K562 (cell line): ENCODE measurements around the gene COG7. TPM values are rescaled to one million over a fixed set of nuclear protein-coding genes. Genes with fewer than 3 reads are reported as not detected.
"Not testable (repeated sequence)": the region's sequence is repeated elsewhere in the genome, so short reads cannot be mapped to it uniquely, and the experiment has no call there.

Experiments
- ATAC-seq: fragments of 200-7000 bp; cut with Tn5 transposase; 3 replicates; pipeline ENCODE4 v1.9.1; 2020; ENCODE audit warnings: moderate library complexity
- BruUV-seq: library from RNA; stranded (reverse); fragments of 400-500 nt; replicated peaks from 2 replicates; lab custom pipeline; 2021; lab: Mats Ljungman, UMichigan
- CTCF ChIA-PET: fragments of 300-600 bp; formaldehyde crosslinking; extraction: SDS; loops from one replicate; lab custom pipeline; 2021; ENCODE audit warnings: low intra/inter-chr PET ratio; lab: Yijun Ruan, JAX
- POLR2A ChIA-PET: fragments of 300-600, 350-650 bp; sonication (Branson Sonifier 250); formaldehyde crosslinking; extraction: SDS; loops from one replicate; lab custom pipeline; 2021; ENCODE audit warnings: antibody characterized with exemption, inconsistent platforms; lab: Yijun Ruan, JAX
- DNase-seq, 4 experiments: peaks; one replicate each; pipeline versions ENCODE4 v3.0.0 to v3.0.0-alpha.2; 2011 to 2018; ENCODE audit warnings: low spot score in 3 of 4, mixed read lengths in 3 of 4; ENCODE audit errors: extremely low read depth in 1 of 4
- FAIRE-seq: peaks from 2 replicates; lab custom pipeline; 2011; peaks lifted over from hg19 to GRCh38; lab: Jason Lieb, UNC
- H2AFZ ChIP-seq: 2 replicates; pipeline ENCODE4 v1.6.0; 2011; ENCODE audit warnings: low read depth, low read length, control low read depth, inconsistent platforms
- H3K27ac ChIP-seq: fragments of 200-600 bp; 3 replicates; pipeline ENCODE4 v1.8.0; 2011; ENCODE audit warnings: low read depth, mild to moderate bottlenecking, control low read depth, inconsistent platforms, low read length, moderate library complexity, mixed read lengths; ENCODE audit errors: extremely low read depth
- H3K27me3 ChIP-seq, 2 experiments: fragments of 300-600 bp in 1 of 2; 2 replicates in 1 of 2; 3 replicates in 1 of 2; pipeline versions ENCODE4 v1.6.0 to v1.8.0; 2011; ENCODE audit warnings: inconsistent platforms in 2 of 2, low read length in 2 of 2, mild to moderate bottlenecking in 1 of 2, mixed read lengths in 1 of 2, moderate library complexity in 1 of 2; ENCODE audit not compliant: control insufficient read depth in 2 of 2, insufficient read depth in 2 of 2
- H3K36me3 ChIP-seq: fragments of 300-600 bp; 3 replicates; pipeline ENCODE4 v1.8.0; 2011; ENCODE audit warnings: mild to moderate bottlenecking, low read length, inconsistent platforms; ENCODE audit not compliant: control insufficient read depth, insufficient read depth
- H3K4me1 ChIP-seq, 2 experiments: fragments of 200-600 bp in 1 of 2; replicated peaks in 1 of 2; 2 replicates in 1 of 2; 3 replicates in 1 of 2; pipeline versions ENCODE4 v1.5.1 to v1.8.0; 2011; ENCODE audit warnings: inconsistent platforms in 2 of 2, low read length in 2 of 2, mild to moderate bottlenecking in 1 of 2, mixed read lengths in 1 of 2, moderate library complexity in 1 of 2; ENCODE audit not compliant: control insufficient read depth in 2 of 2, insufficient read depth in 2 of 2
- H3K4me2 ChIP-seq: 2 replicates; pipeline ENCODE4 v1.6.1; 2011; ENCODE audit warnings: low read length, control low read depth, inconsistent platforms, mixed read lengths; ENCODE audit not compliant: insufficient read depth
- H3K4me3 ChIP-seq: fragments of 200-600 bp; sonication (generic), shearing (Covaris generic); 2 replicates; pipeline ENCODE4 v1.5.1; 2016; ENCODE audit warnings: control low read depth, inconsistent platforms
- H3K79me2 ChIP-seq: fragments of 200-600 bp; 3 replicates; pipeline ENCODE4 v1.8.0; 2011; ENCODE audit warnings: low read length, inconsistent platforms; ENCODE audit not compliant: control insufficient read depth, insufficient read depth
- H3K9ac ChIP-seq, 2 experiments: 2 replicates each; pipeline versions ENCODE4 v1.6.0 to v1.6.1; 2011; ENCODE audit warnings: low read depth in 2 of 2, low read length in 2 of 2, control low read depth in 1 of 2, inconsistent platforms in 1 of 2, mild to moderate bottlenecking in 1 of 2, mixed read lengths in 1 of 2; ENCODE audit not compliant: insufficient read depth in 1 of 2
- H3K9me1 ChIP-seq: one replicate; pipeline ENCODE4 v1.6.0; 2011; ENCODE audit warnings: inconsistent platforms, mild to moderate bottlenecking, low read length, moderate library complexity; ENCODE audit not compliant: control insufficient read depth, insufficient read depth
- H3K9me3 ChIP-seq: replicated peaks from 2 replicates; pipeline ENCODE4 v1.5.1; 2011; ENCODE audit warnings: low read depth, low read length, inconsistent platforms; ENCODE audit not compliant: control insufficient read depth, insufficient read depth
- H4K20me1 ChIP-seq: replicated peaks from 2 replicates; pipeline ENCODE4 v1.6.1; 2011; ENCODE audit warnings: low read length, inconsistent platforms, mixed read lengths; ENCODE audit not compliant: control insufficient read depth, insufficient read depth
- CBFA2T3 ChIP-seq: fragments of 450-650 bp; IDR thresholded peaks from 2 replicates; pipeline ENCODE4 v1.6.1; 2017
- WGBS: fragments of 100-300 bp; shearing (Covaris generic); methylation state at CpG from one replicate; pipeline ENCODE4 v1.1.6; 2016; ENCODE audit warnings: low coverage, mixed read lengths; ENCODE audit not compliant: insufficient coverage; ENCODE audit errors: missing lambda C conversion rate; 5-methylcytosine and 5-hydroxymethylcytosine counted together
- in situ Hi-C: fragments of 300-500 bp; cut with MboI; formaldehyde crosslinking; loops from 4 replicates; pipeline ENCODE4 v1.15.0; 2018; ENCODE audit warnings: inconsistent platforms, mixed read lengths
- intact Hi-C: fragments of 100-400 bp; cut with micrococcal nuclease; formaldehyde crosslinking; loops from 2 replicates; pipeline ENCODE4 v1.14.2; 2022
- polyA plus RNA-seq, 8 experiments: library from polyadenylated mRNA; depleted of rRNA in 4 of 8; stranded (reverse) in 5 of 8; unstranded in 3 of 8; fragments of >200 nt; fragmentation: Nextera tagmentation in 2 of 8; fragmentation: Illumina TruSeq in 1 of 8; extraction: Ambion mirVana in 2 of 8; extraction: Trizol in 1 of 8; gene quantifications; 2 replicates each; pipeline versions ENCODE4 v1.2.1 to v1.2.3, GENCODE V29; 2011 to 2014; ENCODE audit warnings: inconsistent platforms in 1 of 8, missing spikeins in 1 of 8
- total RNA-seq, 7 experiments: library from RNA; depleted of rRNA in 6 of 7; stranded (reverse); fragments of >200 nt in 6 of 7; fragmentation: Illumina TruSeq in 2 of 7; extraction: Trizol in 2 of 7; gene quantifications; 2 replicates each; pipeline versions ENCODE4 v1.2.1 to v1.2.3, GENCODE V29; 2011 to 2021; ENCODE audit warnings: low replicate concordance in 1 of 7
- TF ChIP-seq, protein P1 (sequence below): fragments of 450-650 bp; IDR thresholded peaks from 2 replicates; pipeline ENCODE4 v1.6.1; 2016; ENCODE audit warnings: antibody characterized with exemption
- TF ChIP-seq, protein P2 (sequence below): sonication (generic); formaldehyde crosslinking; IDR thresholded peaks from 2 replicates; pipeline ENCODE4 v1.9.0; 2022; ENCODE audit warnings: mild to moderate bottlenecking, missing genetic modification reagents
- TF ChIP-seq, protein P3 (sequence below): IDR thresholded peaks from 2 replicates; pipeline ENCODE4 v1.6.1; 2016; ENCODE audit warnings: missing genetic modification characterization, missing compliant biosample characterization

Gene COG7
- total and polyA plus RNA-seq, 9 of the 15 experiments (the other 6 are each of a cell fraction or from before 2014, with no cell fraction given): 3.8 to 17.6 (median 13.4) TPM

DNA sequence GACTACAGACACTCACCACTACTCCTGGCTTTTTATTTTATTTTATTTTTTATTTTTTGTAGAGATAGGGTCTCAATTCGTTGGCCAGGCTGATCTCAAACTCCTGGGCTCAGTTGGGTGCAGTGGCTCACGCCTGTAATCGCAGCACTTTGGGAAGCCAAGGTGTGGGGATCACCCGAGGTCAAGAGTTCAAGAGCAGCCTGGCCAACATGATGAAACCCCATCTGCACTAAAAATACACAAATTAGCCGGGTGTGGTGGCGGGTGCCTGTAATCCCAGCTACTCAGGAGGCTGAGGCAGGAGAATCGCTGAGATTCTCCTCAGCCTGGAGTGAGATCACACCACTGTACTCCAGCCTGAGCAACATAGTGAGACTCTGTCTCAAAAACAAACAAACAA is 86.6 kb downstream of the COG7 start:
- H2AFZ ChIP-seq, H4K20me1 ChIP-seq, DNase-seq, CTCF ChIA-PET, H3K4me3 ChIP-seq, H3K9me1 ChIP-seq, BruUV-seq, H3K36me3 ChIP-seq, ATAC-seq, H3K4me1 ChIP-seq, in situ Hi-C loops, H3K9ac ChIP-seq, H3K9me3 ChIP-seq, H3K79me2 ChIP-seq, H3K4me2 ChIP-seq, FAIRE-seq, intact Hi-C loops, H3K27ac ChIP-seq: not testable (repeated sequence)
- POLR2A ChIA-PET: interaction anchor here (0.8 kb wide), 1 partner anchor 12 kb away, joined by 3 read pairs; no protein-coding TSS in a partner anchor
- WGBS: 3% methylated on average over 7 of the region's 7 CpGs
- H3K27me3 ChIP-seq: peaks cover 12 to 34% of the 10 kb centered on the region in 2 experiments; a peak in 4 of 5 replicates

DNA sequence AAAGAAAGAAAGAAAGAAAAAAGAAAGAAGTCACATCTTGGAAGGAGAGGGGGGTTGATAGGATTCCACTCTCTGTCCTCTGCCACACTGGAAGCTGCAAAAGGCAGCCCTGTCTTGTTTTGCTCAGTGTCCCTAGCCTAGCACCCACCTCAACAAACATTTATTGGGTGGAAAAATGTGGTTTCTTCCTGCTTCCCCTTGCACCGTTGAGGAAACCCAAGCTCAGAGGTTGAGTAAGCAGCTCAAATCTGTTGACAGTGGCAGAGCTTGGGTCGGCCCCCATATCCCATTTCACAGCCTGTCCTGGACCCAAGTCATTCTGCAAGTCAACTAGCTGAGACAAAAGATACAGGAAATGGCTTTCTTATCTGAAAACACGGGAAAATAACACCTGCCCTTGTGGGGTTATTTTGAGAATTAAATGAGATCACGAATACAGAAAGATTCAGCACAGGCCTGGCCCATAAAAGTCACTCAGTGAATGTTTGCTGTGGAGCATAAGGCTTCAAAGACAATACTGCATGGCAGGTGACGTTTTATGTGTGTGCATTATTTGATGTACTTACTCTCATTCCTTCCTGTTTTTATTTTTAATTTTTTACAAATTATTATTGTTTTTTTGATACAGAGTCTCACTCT is 87.3 kb downstream of the COG7 start:
- FAIRE-seq: no peak
- Histone ChIP-seq H3K36me3 (no peaks in the 10 kb centered on the region), H3K9me3 (no peaks in the 10 kb centered on the region)
- TF ChIP-seq, protein P1, sequence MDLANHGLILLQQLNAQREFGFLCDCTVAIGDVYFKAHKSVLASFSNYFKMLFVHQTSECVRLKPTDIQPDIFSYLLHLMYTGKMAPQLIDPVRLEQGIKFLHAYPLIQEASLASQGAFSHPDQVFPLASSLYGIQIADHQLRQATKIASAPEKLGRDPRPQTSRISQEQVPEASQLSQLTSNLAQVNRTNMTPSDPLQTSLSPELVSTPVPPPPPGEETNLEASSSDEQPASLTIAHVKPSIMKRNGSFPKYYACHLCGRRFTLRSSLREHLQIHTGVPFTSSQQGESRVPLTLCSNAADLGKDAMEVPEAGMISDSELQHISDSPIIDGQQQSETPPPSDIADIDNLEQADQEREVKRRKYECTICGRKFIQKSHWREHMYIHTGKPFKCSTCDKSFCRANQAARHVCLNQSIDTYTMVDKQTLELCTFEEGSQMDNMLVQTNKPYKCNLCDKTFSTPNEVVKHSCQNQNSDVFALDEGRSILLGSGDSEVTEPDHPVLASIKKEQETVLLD: no peak
- TF ChIP-seq CBFA2T3: 0 out of 2 replicates have a peak, but pooled peaks have one; percentile 14
- TF ChIP-seq, protein P2, sequence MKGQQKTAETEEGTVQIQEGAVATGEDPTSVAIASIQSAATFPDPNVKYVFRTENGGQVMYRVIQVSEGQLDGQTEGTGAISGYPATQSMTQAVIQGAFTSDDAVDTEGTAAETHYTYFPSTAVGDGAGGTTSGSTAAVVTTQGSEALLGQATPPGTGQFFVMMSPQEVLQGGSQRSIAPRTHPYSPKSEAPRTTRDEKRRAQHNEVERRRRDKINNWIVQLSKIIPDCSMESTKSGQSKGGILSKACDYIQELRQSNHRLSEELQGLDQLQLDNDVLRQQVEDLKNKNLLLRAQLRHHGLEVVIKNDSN (CRISPR knock-in tag): no peak
- TF ChIP-seq, protein P3, sequence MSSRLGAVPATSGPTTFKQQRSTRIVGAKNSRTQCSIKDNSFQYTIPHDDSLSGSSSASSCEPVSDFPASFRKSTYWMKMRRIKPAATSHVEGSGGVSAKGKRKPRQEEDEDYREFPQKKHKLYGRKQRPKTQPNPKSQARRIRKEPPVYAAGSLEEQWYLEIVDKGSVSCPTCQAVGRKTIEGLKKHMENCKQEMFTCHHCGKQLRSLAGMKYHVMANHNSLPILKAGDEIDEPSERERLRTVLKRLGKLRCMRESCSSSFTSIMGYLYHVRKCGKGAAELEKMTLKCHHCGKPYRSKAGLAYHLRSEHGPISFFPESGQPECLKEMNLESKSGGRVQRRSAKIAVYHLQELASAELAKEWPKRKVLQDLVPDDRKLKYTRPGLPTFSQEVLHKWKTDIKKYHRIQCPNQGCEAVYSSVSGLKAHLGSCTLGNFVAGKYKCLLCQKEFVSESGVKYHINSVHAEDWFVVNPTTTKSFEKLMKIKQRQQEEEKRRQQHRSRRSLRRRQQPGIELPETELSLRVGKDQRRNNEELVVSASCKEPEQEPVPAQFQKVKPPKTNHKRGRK (tag): peak; percentile 91
- TF ChIP-seq, all 486 proteins: peak for 2
- BruUV-seq: no TSS peak
- H2AFZ ChIP-seq: no peak overlapping the region
- intact Hi-C loops: no loop called here
- in situ Hi-C loops: no loop called here
- 1% methylated on average over 5 of the region's 5 CpGs for WGBS
- H3K4me1 ChIP-seq: no peaks in the 10 kb centered on the region
- H3K4me3 ChIP-seq: no peak overlapping the region
- no peak; the same call in 2 of the 3 replicates for ATAC-seq
- H4K20me1 ChIP-seq: no peaks in the 10 kb centered on the region
- peaks cover 12 to 28% of the 10 kb centered on the region in 2 experiments; a peak in 4 of 5 replicates for H3K27me3 ChIP-seq
- no peak for DNase-seq
- H3K9me1 ChIP-seq: no peaks in the 10 kb centered on the region
- no peak overlapping the region for H3K27ac ChIP-seq
- no peak overlapping the region for H3K4me2 ChIP-seq
- ChIA-PET CTCF (no interaction called here), POLR2A (interaction anchor here (0.6 kb wide), 1 partner anchor 321 kb away, joined by 3 read pairs; no protein-coding TSS in a partner anchor)
- no peaks in the 10 kb centered on the region for H3K79me2 ChIP-seq
- H3K9ac ChIP-seq: no peak overlapping the region
